CMK (cell line): ENCODE measurements around the gene SEPTIN8.
"Not testable (repeated sequence)": the region's sequence is repeated elsewhere in the genome, so short reads cannot be mapped to it uniquely, and the experiment has no call there.

Source experiments
- DNase-seq: peaks from one replicate; pipeline ENCODE4 v3.0.0-alpha.2; 2010; ENCODE audit warnings: low read depth

The SEPTIN8 gene

DNA sequence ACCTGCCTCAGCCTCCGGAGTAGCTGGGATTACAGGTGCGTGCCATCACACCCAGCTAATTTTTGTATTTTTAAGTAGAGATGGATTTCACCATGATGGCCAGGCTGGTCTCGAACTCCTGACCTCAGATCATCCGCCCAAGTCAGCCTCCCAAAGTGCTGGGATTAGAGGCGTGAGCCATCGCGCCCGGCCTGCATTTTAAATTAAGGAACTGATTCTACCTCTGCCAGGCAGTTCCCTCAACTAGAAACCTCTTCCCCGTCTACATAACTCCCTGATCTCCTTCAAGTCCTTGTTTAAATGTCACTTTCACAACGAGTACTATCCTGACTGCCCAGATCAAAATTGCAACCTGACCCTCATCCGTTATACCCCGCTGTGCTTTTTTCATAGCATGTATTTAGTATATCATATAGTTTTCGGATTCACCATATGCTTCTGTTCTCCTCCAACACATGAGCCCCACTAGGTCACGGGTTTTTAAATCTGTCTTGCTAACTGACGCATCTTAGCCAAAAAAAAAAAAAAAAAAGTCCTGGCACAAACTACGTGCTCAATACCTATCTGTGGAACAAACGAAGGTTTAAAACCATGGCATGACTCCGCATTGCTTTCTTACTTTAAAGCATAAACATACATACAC, 35.2 kb upstream of the SEPTIN8 start:
- DNase-seq, result no peak

DNA sequence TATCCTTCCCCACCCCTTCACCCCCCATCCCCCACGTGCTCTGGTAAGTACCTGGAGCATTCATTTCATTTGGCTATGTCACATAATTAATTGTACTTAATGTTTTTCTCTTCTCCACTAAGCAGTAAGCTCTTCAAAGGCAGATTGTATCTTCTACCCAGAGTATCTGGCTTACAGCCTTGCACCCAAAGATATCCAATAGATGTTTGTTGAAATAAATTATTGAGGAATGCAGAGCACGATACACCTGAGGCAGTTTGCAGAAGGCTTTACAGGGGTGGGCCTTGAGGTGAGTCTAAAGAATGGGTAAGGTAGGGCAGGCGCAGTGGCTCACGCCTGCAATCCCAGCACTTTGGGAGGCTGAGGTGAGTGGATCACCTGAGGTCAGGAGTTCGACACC, 33.6 kb upstream of the SEPTIN8 start:
- no peak for DNase-seq

DNA sequence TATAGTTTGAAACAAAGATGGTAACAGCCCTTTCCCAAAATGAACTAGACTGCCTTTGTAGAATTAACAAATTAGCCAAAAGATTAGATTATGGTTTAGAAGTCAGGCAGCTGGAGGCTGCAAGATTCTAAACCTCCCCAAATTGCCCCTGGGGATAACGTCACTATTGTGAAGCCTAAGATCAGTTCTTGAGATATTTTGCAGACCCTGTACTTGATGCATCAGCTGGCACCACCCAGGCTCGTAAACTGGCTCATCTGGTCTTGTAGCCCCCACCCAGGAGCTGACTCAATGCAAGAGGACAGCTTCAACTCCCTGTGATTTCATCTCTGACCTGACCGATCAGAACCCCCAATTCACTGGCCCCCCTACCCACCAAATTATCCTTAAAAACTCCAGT, 31.8 kb upstream of the SEPTIN8 start:
- no peak for DNase-seq

DNA sequence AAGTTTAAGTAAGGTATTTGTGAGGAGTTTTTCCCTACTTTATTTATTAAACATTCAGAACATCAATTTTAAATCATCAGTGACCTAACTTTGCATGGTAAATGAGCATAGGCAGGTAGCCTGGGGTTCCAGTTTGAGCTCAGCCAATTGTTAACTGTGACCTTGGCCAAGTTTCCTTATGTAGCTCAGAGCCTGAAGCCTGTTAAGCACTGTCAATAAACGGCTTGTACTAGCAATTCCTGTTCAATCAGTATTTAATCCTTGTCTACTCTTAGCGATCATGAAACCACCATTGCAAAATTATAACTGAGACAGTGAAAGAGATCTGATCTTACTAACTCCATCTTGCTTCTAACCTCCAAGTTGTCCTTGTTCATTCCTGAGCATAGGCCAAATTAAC, 31.4 kb upstream of the SEPTIN8 start:
- no peak for DNase-seq

DNA sequence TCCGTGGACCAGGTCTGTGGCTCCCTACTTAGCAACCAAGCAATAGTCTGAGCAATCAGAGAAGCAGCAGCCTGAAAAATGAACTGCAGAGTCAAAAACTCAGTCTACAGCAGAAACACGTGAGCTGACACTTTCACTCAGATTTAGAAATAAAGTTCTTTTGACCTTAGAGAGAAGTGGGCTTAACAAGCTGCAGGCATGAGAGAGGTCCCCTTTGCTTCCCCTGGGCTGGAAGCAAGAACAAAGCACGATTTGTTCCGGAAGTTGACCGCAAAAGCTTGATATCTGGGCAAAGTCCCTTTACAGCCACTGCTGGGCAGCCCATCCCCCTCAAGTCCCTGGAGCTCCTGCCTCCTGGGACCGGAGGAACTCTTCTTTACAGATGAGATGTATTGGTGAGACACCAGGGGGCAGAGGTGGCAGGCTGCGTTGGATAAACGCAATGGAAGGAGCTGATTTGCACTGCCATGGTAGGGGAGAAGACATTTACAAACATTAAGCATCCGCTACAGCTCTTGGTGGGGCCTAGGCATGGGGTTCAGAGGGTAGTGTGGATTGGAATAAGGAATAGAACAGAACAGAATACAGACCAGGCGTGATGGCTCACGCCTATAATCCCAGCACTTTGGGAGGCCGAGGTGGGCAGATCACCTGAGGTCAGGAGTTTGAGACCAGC, 30.3 kb upstream of the SEPTIN8 start:
- peak; percentile 65 for DNase-seq

DNA sequence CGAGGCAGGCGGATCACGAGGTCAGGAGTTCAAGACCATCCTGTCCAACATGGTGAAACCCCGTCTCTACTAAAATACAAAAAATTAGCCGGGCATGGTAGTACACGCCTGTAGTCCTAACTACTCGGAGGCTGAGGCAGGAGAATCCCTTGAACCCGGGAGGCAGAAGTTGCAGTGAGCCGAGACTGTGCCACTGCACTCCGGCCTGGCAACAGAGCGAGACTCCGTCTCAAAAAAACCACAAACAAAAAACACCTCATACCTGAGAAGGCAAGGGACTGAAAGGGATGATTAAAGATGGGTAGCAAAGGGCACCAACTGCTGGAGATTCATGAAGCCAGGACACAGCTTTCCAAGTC, 29.7 kb upstream of the SEPTIN8 start:
- DNase-seq, result not testable (repeated sequence)

DNA sequence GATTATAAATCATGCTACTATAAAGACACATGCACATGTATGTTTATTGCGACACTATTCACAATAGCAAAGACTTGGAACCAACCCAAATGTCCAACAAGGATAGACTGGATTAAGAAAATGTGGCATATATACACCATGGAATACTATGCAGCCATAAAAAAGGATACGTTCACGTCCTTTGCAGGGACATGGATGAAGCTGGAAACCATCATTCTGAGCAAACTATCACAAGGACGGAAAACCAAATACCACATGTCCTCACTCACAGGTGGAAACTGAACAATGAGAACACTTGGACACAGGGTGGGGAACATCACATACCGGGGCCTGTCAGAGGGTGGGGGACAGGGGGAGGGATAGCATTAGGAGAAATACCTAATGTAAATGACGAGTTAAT, 28.8 kb upstream of the SEPTIN8 start:
- DNase-seq, result not testable (repeated sequence)

DNA sequence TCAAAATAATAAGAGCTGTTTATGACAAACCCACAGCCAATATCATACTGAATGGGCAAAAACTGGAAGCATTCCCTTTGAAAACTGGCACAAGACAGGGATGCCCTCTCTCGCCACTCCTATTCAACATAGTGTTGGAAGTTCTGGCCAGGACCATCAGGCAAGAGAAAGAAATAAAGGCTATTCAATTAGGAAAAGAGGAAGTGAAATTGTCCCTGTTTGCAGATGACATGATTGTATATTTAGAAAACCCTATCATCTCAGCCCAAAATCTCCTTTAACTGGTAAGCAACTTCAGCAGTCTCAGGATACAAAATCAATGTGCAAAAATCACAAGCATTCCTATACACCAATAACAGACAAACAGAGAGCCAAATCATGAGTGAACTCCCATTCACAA, 27.2 kb upstream of the SEPTIN8 start:
- not testable (repeated sequence) for DNase-seq

DNA sequence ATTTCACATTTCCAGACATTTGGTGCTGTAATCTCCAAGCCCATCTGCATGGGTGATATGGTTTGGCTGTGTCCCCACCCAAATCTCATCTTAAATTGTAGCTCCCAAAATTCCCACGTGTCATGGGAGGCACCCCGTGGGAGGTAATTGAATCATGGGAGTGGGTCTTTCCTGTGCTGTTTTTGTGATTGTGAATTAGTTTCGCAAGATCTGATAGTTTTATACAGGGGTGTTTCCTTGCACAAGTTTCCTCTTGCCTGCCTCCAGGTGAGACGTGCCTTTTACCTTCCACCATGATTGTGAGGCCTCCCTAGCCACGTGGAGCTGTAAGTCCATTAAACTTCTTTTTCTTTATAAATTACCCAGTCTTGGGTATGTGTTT, 25.6 kb upstream of the SEPTIN8 start:
- not testable (repeated sequence) for DNase-seq

DNA sequence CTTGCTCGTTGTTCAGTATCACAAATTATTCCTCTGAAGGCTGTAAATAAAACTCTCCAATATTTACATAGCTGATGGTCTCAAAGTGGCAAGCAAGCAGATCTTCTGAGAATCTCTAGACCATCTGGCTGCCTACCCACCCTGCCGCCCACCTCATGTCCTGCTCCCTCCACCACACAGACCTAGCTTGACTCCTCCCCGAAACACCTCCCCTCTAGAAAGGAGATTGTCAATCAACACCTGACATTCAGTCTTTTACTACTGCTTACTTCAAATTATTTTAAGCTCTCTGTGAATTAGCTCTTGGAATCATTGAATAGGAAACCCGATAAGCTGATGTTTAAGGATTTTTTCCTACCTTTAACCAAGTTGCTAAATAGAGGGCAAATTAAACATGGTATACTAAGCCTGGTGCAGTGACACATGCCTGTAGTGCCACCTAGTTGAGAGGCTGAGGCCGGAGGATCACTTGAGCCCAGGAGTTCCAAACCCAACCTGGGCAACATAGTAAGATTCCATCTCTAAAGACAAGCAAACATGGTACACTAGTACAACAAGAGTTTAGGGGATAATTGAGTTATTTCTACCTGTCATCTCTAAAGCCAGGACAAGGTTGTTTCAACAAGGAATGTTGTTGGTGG, 25.1 kb upstream of the SEPTIN8 start:
- DNase-seq, result no peak

DNA sequence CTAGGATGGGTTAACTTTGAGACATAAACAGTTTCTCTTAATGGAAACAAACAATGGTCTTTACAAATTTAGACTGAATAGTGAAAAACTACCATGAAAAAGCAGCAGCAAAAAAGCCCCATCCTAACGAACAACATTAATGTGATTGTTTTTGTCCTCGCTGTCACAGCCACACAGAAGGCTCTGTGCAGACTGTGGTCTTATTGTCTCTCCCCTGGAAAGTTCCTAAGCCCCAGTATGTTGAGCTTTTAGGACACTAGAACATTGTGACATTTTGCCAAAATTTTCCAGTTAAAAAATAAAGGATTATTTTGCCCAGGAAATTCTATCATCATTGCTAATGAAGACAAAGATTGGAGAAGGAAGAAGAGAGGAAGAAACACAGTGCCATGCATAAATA, 23.5 kb upstream of the SEPTIN8 start:
- no peak for DNase-seq

DNA sequence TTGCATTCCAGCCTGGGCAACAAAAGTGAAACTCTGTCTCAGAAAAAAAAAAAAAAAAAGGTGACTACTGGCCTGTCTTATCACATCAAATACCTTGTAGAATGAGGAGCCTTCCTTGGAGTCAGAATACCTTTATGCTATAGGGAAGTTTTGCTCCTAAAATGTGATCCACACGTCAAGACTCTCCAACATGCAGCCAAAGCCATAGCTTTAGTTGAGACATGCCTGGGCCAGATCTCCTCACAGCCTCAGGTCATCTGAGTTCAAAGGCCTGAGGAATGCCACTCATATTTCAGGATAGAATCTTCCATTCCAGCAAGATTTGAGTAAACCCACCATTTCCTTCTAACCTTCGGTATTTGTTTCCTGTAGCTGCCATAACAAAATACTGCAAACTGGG, 22.4 kb upstream of the SEPTIN8 start:
- no peak for DNase-seq

DNA sequence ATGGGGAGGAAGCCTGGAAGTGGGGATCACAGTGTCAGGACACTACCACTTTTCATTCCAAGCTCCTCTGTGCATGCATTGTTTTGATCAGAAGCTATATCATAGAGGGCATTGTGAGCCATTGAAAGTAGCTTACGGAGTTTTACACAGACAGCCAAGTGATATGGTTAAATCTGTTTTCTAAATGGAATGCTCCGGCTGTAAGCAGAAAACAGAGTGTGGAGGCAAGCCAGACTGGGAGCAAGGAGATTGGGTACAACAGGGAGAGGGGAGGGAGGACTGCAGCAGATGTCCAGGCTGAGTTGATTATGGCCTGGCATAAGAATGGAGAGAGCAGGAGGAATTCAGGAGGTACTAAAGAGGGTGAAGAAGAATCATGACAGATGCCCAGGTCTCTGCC, 20.6 kb upstream of the SEPTIN8 start:
- no peak for DNase-seq

DNA sequence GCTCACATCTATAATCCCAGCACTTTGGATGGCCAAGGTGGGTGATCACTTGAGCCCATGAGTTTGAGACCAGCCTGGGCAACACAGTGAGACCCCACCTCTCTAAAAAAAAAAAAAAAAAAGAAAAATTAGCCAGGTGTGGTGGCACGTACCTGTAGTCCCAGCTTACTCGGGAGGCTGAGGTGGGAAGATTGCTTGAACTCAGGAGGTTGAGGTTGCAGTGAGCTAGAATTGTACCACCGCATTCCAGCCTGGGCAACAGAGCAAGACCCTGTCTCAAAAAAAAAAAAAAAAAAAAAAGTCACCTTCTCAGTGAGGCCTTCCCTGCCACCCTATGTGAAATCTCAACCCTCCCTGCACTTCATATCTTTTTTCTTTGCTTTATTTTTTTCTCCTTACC, 14.0 kb upstream of the SEPTIN8 start:
- DNase-seq, result no peak

DNA sequence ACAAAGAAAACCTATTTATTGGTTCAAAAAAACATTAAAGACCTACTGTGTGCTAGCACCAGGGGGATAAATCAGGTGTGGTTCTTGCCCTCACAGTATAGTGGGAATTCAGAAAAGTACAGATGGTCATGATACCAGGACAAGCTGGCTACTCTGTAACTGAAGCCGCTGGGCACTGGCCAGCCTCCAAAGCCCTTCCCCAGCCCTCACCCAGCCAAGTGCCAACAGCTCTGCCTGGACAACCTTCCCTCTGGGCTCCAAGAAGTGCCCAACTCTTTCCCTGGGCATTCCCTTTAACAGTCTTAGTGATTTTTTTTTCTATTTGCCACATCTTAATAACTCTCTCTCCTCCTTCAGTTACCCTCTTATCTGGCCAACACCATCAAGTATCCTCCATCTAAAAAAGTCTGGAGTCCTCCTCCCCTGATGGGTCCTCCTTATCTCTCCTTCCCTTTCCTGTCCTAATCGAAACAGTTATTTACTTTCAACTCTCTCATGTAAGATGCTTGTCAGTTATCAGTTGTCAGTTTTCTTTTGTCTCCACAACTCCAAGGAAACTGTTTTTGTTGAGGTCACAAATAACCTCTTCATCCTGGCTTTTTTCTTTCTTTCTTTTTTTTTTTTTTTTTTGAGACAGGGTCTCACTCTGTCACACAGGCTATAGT, 13.3 kb upstream of the SEPTIN8 start:
- DNase-seq, result no peak

DNA sequence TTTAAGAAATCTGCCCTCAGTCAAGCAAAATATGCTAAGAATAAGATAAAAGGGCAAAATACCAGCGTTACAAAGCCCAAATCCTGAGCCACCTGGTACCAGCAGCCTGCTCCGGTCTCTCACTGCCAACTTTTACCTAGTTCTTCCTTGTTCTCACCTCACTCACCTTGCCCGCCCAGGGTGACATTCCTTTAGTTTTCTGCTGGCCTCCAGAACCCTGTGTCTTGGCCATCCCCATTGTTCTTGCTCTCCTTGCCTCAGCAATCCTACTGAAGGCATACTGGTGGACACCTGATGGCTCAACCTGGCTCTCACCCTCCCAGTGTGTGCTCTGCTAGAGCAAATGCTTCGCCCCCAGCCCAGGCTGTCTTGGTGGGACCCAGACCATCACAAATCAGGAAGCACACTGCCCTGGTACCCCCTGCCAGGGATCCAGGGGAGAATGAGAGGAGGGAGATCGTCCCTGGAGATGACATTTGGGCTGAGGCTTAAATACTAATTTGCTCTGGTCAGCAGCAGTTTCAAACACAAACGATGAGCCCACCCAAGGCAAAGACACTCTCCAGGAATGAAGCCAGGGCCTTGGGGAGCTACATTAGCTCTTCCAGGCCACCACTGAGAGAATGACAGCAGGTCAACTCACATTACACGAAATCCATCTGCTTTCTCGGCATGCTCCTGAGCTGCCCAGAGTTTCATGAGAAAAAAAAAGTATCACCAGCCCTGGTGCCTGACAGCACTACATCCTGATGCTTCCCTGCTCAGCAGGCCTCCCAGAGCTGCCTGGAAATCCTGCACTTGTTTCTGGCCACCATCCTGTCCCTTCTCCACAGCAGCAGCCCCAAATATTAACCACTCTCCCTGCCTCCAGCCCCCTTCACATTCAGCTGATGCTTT, 12.2 kb upstream of the SEPTIN8 start:
- DNase-seq, result no peak

DNA sequence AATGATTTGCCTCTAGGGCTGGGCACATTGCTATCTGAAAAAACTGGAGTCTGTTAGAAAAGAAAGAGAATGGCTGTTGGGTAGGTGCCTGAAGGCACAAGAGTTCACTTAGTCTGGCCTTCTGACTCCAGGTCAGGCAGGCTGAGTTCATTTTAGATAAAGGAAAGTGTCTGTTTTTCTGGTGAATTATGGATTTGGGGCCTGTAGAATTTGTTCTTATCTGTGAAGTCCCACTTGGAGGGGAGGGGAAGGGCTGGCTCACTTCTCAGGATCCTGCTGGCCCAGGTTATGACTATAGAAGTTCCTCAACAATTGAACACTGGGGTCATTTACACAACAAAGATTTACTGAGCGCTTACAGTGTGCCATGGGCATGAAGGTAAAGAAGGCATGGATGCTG, 11.5 kb upstream of the SEPTIN8 start:
- no peak for DNase-seq

DNA sequence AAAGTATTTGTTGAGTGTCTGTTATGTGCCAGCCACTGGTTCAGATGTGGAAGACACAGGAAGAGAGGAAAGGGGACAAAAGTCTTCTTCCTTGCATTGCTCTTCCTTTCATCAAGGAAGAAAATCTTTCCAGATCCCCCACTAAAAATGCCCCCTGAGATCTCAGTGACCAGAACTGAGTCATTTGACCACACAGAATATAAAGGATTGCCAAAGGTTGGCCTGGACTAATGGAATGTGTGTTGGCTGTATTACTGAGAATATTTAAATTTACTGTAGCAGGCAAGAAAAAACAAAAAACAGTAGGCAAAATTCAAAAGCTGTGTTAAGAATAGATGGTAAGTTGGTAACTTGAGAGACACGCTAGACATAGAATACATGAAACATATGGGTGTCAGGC, 10.0 kb upstream of the SEPTIN8 start:
- no peak for DNase-seq

DNA sequence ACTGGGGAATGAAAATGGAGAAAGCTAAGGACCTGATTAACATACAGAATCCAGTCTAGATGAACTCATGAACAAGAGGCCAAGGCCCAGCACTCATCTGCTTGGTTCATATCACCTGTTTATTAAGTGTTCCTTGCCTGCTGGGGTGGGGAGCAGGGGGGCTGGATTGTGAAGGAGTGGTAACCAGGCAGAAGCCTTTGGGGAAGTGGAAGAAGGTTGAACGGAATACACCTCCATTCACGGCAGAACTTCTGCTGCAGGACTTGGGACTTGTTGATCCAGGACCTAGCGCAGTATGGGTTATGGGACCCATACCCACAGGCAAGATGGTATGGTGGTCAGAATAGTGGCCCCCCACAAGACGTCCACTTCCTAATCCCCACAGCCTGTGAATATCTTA, 8.8 kb upstream of the SEPTIN8 start:
- no peak for DNase-seq

DNA sequence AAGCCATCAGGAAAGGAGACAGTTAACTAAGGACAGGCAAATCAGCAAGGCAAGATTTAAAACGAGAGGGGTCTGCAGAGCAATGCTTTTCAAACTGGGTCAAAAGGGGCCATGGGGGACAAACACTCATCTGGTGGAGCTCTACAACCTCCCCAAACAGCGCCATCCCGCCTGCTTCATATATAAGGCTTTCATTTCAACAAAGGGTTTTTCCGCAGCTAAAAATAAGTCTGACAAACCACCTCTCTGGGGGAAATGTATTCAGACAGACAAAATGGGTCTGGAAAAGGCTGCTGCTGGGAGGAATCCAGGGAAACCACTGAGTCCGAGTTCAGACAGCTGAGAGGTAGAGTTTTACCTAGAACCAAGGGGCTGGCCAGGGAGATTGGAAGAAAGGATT, 8.3 kb upstream of the SEPTIN8 start:
- DNase-seq, result no peak

DNA sequence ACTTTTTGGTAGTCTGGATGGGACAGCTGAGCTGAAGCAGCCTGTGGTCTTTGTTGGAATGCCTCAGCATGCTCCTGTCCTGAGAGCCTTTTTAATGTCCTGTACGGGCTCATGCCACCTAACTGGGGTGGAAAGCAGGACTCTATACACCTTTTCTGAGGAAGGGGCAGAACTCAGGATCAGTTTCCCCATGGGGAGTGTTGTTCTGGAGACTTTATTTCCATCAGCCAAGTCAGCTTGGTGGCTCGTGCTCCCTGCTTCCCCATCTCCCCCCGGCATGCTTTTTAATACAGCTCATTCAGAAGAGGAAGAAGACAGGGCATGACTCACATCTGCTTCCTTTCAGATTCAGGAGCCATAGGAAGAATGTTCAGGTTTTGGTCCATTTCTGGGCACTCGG, 5.1 kb upstream of the SEPTIN8 start:
- DNase-seq, result no peak

DNA sequence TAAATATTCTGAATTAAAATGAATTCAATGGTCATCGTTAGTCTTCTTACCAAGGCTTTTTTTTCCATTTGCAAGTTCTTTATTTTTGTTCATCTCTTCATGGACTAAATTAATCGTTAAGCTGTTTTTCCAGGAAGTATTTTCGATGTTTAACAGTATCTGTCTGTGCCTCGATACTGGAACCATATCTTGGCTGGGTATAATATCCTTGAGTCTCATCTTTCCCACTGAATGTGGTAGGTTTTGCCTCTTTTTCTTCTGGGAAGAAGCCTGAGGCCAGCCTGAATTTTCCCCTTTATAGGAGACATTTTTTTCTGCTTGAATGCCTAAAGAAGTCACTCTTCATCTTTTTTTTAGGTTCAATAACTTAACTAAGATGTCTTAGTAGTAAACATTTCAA, 4.0 kb upstream of the SEPTIN8 start:
- DNase-seq, result no peak
